Right atrium auricular region (tissue), 2 donors: ENCODE results near the gene ZBTB5. TPM values are rescaled to one million over a fixed set of nuclear protein-coding genes. Genes with fewer than 3 reads are reported as not detected.
"Not testable (repeated sequence)": the region's sequence is repeated elsewhere in the genome, so short reads cannot be mapped to it uniquely, and the experiment has no call there.

Experiments used
- DNase-seq: peaks from one replicate; pipeline ENCODE4 v3.0.0-alpha.2; 2019; ENCODE audit warnings: low spot score
- H3K27ac ChIP-seq, 2 donors: fragments of 200-600 bp; sonication (generic); 1 replicate in 1 of 2; 2 replicates in 1 of 2; pipeline ENCODE4 v1.5.1; 2016 to 2019
- H3K27me3 ChIP-seq, 2 donors: fragments of 200-600 bp; sonication (generic); one replicate each; pipeline versions ENCODE4 v1.5.1 to v1.6.0; 2017 to 2019
- H3K36me3 ChIP-seq: fragments of 200-600 bp; sonication (generic); one replicate; pipeline ENCODE4 v1.5.1; 2016
- H3K4me1 ChIP-seq, 2 donors: fragments of 200-600 bp; sonication (generic); one replicate each; pipeline versions ENCODE4 v1.5.1 to v1.6.0; 2017 to 2019
- H3K4me3 ChIP-seq, 2 donors: fragments of 200-600 bp; sonication (generic); 1 replicate in 1 of 2; 2 replicates in 1 of 2; pipeline ENCODE4 v1.5.1; 2017 to 2019; ENCODE audit warnings: mild to moderate bottlenecking in 1 of 2, moderate library complexity in 1 of 2
- H3K9me3 ChIP-seq, 2 donors: fragments of 200-600 bp; sonication (generic); one replicate each; pipeline ENCODE4 v1.5.1; 2019
- total RNA-seq, 2 donors: library from RNA; depleted of rRNA; stranded (reverse); fragments of >200 nt; gene quantifications; one replicate each; pipeline ENCODE4 v1.1.0, GENCODE V29; 2016
- TF ChIP-seq, protein P1 (sequence below), 2 donors: fragments of 200-600 bp; sonication (generic); IDR thresholded peaks; one replicate each; pipeline ENCODE4 v1.5.1; 2019; ENCODE audit warnings: antibody characterized with exemption in 2 of 2

Gene ZBTB5
- total RNA-seq, 2 donors from 2014 or later, result 4.9 to 9.9 TPM

- Histone ChIP-seq H3K27ac (no peak overlapping the region), H3K9me3 (no peaks in the 10 kb centered on the region), H3K27me3 (no peaks in the 10 kb centered on the region), H3K36me3 (peaks cover 72% of the 10 kb centered on the region), H3K4me3 (no peak overlapping the region), H3K4me1 (peaks cover 0 to 12% of the 10 kb centered on the region in 2 donors)
- no peak for DNase-seq
- TF ChIP-seq, protein P1, sequence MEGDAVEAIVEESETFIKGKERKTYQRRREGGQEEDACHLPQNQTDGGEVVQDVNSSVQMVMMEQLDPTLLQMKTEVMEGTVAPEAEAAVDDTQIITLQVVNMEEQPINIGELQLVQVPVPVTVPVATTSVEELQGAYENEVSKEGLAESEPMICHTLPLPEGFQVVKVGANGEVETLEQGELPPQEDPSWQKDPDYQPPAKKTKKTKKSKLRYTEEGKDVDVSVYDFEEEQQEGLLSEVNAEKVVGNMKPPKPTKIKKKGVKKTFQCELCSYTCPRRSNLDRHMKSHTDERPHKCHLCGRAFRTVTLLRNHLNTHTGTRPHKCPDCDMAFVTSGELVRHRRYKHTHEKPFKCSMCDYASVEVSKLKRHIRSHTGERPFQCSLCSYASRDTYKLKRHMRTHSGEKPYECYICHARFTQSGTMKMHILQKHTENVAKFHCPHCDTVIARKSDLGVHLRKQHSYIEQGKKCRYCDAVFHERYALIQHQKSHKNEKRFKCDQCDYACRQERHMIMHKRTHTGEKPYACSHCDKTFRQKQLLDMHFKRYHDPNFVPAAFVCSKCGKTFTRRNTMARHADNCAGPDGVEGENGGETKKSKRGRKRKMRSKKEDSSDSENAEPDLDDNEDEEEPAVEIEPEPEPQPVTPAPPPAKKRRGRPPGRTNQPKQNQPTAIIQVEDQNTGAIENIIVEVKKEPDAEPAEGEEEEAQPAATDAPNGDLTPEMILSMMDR (IDR thresholded peaks at IDR 0.05), result no peak
Observed at GRCh38 chr9:37491939-37492338, 26.7 kb upstream of the ZBTB5 start.

DNA sequence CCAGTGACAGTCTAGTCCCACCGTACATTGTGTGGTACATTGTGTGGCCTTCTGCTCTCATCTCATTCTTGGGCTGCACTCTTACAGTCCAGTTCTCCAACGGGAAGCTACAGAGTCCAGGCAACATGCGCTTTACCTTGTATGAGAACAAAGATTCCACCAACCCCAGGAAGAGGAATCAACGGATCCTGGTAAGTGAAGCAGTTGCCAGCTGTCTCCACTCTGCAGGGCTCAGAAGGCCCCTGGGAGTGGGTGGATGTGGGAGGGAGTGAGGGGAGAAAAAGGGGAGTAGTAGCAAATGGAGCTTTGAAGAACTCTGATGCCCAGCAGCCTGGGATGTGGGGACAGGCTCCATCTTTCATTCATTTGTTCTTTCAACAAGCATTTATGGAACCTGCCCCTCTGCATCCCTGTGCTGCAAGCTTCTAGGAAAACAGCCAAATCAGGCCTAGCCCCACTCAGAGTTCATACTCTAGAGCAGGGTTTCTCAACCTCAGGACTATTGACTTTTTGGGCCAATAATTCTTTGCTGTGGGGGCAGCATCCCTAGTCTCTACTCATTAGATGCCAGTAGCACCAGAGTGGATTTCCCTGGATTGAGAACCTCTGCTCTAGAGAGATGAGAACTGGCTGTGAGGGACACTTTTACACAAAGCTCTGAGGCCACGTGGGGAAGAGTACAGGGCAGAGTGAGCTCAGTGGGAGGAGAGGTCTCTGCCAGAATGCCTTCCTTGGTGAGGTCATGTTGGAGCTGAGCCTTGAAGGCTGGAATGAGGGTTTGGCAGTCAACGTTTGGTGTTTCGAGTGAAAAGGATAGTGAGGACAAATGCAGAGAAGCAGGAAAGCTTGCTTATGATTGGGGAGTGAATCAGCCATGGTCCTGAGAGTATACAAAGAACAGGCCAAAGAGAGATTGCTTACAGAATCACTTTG, 21.6 kb upstream of the ZBTB5 start:
- TF ChIP-seq, protein P1 (IDR thresholded peaks at IDR 0.05), result no peak
- Histone ChIP-seq H3K27ac (peak overlapping the region; percentile 72 to 79), H3K36me3 (peaks cover 27% of the 10 kb centered on the region), H3K27me3 (no peaks in the 10 kb centered on the region), H3K9me3 (no peaks in the 10 kb centered on the region), H3K4me3 (peak overlapping the region; percentile 55 to 73), H3K4me1 (peaks cover 0 to 28% of the 10 kb centered on the region in 2 donors)
- peak; percentile 80 for DNase-seq

GRCh38 chr9:37486256-37486615, 21.0 kb upstream of the ZBTB5 start:
- H3K4me1 ChIP-seq, result peaks cover 0 to 28% of the 10 kb centered on the region in 2 donors
- peak overlapping the region; percentile 72 to 79 for H3K27ac ChIP-seq
- no peaks in the 10 kb centered on the region for H3K27me3 ChIP-seq

DNA sequence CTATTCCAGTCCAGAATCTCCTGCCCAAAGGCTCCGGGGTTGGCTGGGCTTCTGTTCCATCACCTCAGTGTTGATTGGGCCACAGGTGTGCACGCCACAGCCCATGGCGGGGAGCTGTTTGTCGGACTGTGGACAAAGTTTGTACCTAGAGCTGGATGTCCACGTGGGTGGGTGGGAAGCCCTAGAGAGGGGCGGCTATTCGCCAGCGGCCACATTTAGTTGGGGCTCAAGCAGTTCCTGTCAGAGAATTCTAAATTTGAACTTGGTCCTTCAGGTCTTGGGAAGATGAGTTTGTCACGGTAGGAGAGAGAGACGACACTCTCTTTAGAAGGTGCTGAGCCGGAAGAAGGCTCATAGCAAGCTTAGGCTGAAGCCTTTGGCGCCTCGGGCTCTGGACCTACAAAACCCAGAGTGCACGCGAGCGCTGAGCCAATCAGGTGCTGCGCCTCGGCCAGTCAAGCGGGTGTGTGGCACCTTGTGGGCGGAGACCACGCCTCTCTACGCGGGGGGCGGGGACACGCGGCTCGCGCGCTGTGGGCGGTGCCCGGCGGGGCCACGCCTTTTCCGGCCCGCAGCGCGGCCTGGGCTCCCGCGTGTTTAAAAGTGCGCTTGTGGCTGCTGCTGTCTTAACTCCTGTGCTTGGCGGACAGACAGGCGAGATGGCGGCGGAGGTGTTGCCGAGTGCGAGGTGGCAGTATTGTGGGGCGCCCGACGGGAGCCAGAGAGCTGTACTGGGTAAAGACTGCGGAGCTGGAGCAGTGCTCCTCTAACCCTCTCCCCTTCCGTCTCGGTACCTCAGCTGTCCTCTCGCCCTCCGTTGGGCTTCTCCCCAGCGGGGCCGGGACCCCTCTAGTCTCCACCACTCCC, 20.4 kb upstream of the ZBTB5 start, which contains the start of gene POLR1E:
Gene POLR1E (plus strand): TSS at position 560 of the 867 bp plus-strand sequence. CDS start 100 bp downstream, at position 660.
- TF ChIP-seq, protein P1 (IDR thresholded peaks at IDR 0.05), result no peak
- Histone ChIP-seq H3K4me3 (peak within 1 kb of the TSS; percentile 55 to 73), H3K9me3 (no peaks in the 10 kb centered on the region), H3K36me3 (peaks cover 18% of the 10 kb centered on the region), H3K4me1 (peaks cover 0 to 28% of the 10 kb centered on the region in 2 donors), H3K27me3 (no peaks in the 10 kb centered on the region), H3K27ac (peak within 1 kb of the TSS; percentile 72 to 79)
- DNase-seq, result peak; percentile 95

More at GRCh38 chr9:37486256-37486615, 21.0 kb upstream of the ZBTB5 start:
- H3K4me3 ChIP-seq, result peak overlapping the region; percentile 55 to 73
- DNase-seq, result no peak
- peaks cover 24% of the 10 kb centered on the region for H3K36me3 ChIP-seq
- TF ChIP-seq, protein P1 (IDR thresholded peaks at IDR 0.05), result no peak
- no peaks in the 10 kb centered on the region for H3K9me3 ChIP-seq

DNA sequence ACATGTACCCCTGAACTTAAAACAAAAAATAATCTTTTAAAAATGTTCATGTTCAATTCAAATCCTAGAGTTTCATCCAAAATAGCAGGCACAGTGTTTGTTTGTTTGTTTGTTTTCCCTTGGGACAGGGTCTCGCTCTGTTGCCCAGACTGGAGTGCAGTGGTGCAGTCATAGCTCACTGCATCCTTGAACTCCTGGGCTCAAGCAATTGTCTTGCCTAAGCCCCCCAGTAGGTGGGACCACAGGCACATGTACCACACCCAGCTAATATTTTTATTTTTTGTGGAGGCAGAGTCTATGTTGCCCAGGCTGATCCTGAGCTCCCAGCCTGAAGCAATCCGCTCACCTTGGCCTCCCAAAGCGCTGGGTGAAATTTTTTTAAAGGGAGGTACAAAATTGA, 15.5 kb upstream of the ZBTB5 start:
- H3K4me3 ChIP-seq, result no peak overlapping the region
- TF ChIP-seq, protein P1 (IDR thresholded peaks at IDR 0.05), result no peak
- no peaks in the 10 kb centered on the region for H3K9me3 ChIP-seq
- peaks cover 0 to 7% of the 10 kb centered on the region in 2 donors for H3K4me1 ChIP-seq
- no peaks in the 10 kb centered on the region for H3K27me3 ChIP-seq
- H3K27ac ChIP-seq, result no peak overlapping the region
- DNase-seq, result no peak
- no peaks in the 10 kb centered on the region for H3K36me3 ChIP-seq

DNA sequence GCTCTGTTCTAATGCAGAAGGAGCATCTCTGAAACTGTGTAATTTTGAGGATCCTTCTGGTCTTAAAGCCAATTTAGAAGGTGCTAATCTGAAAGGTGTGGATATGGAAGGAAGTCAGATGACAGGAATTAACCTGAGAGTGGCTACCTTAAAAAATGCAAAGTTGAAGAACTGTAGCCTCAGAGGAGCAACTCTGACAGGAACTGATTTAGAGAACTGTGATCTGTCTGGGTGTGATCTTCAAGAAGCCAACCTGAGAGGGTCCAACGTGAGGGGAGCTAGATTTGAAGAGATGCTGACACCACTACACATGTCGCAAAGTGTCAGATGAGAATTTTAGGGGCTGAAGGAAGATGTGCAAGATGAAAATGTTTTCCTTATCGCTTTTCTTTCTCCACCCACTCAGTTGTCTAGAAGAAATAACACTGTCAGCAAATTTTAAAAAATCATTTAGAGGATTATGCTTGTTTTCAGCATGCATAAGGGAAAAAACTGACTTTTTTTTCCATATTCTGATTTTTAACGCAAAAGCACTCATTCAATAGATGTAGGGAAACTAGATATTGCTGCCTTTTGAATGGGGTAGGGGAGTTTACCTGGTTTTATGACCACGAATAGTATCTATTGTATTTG, 12.9 kb upstream of the ZBTB5 start:
- H3K9me3 ChIP-seq, result peaks cover 0 to 13% of the 10 kb centered on the region in 2 donors
- DNase-seq, H3K36me3 ChIP-seq, H3K4me1 ChIP-seq, H3K4me3 ChIP-seq, H3K27ac ChIP-seq, H3K27me3 ChIP-seq: not testable (repeated sequence)

GRCh38 chr9:37477443-37477842, 12.2 kb upstream of the ZBTB5 start:
- H3K4me1 ChIP-seq, H3K27ac ChIP-seq, H3K36me3 ChIP-seq, H3K27me3 ChIP-seq, DNase-seq, H3K4me3 ChIP-seq: not testable (repeated sequence)
- peaks cover 0 to 13% of the 10 kb centered on the region in 2 donors for H3K9me3 ChIP-seq
